Stimulated activated CD8-positive, alpha-beta memory T cell treated with anti-CD3 and anti-CD28 coated beads, Interleukin-15, amount 100 ng/mL, for 4 hours (primary cell): ENCODE data around the gene SEPTIN5.

Source experiments
- DNase-seq, 2 donors: peaks; one replicate each; pipeline ENCODE4 v3.0.0-alpha.2; 2020; ENCODE audit warnings: low read depth in 2 of 2

Gene SEPTIN5

GRCh38 chr22:19732403-19733113, 18.3 kb downstream of the SEPTIN5 start:
- DNase-seq: no peak

- DNase-seq: no peak
Measured at GRCh38 chr22:19733755-19734154, 19.5 kb downstream of the SEPTIN5 start.

GRCh38 chr22:19734163-19734562, 19.9 kb downstream of the SEPTIN5 start:
- no peak for DNase-seq

DNA sequence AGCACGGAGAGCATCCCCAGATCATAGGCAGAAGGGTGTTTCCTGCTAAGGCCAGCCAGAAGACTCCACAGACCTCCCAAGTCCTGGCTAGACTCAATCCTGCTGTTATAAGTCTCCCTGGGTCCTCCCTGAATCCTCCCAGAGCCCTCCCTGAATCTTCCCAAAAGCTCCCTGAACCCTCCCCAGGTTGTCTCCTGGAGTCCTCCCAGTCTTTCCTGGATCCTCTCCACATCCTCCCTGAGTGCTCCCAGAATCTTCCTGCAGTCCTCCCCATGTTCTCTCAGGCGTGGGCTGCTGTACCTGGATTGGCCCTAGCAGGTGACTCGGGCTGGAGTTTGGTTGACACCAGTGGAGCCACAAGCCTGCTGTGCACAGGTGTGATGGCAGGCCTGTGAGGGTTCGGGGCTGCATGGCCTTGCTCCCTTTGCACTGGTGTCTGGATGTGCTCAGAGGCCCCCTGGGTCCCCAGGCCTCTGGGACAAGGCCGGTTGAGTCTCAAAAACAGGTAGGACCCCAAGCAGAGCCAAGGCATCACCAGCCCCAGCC, 20.6 kb downstream of the SEPTIN5 start:
- no peak for DNase-seq

DNA sequence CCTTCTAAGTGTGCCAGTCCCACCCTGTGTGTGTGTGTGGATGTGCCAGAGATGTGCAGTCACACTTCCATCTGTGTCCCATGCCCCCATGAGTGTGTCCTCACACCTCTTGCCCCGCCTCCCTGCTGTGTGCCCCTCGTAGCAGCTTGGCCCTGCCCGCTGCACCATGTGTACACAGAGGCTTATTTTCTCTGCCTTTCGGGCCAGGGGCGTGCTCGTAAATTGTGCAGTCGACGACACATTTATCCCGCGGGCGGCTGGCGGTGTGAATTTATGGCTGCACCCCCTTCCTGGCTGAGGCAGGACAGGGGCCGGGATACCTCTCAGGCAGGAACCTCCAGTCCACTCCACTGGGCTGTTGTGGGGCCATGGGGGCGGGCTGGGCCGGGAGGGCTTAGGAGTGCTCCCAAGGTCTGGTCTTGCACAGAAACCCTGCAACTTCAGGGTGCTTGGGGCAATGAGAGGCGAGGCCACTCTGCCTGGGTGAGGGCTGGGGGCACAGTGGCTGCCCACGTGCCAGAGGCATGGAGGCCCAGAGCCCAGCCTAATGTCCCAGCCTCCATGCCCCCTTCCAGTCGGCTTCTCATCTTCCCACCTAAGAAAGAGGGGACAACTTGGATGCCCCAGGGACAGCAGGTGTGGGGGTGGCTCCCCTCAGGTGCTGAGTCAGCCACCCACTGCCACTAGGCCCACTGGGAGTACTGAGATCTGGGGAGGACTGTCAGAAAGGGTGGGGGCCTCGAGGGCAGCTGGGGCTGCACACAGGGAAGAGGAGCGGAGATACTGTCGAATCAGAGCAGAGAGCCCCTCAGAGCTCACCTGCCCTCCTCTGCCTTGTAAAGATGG, 21.6 kb downstream of the SEPTIN5 start:
- DNase-seq: no peak

DNA sequence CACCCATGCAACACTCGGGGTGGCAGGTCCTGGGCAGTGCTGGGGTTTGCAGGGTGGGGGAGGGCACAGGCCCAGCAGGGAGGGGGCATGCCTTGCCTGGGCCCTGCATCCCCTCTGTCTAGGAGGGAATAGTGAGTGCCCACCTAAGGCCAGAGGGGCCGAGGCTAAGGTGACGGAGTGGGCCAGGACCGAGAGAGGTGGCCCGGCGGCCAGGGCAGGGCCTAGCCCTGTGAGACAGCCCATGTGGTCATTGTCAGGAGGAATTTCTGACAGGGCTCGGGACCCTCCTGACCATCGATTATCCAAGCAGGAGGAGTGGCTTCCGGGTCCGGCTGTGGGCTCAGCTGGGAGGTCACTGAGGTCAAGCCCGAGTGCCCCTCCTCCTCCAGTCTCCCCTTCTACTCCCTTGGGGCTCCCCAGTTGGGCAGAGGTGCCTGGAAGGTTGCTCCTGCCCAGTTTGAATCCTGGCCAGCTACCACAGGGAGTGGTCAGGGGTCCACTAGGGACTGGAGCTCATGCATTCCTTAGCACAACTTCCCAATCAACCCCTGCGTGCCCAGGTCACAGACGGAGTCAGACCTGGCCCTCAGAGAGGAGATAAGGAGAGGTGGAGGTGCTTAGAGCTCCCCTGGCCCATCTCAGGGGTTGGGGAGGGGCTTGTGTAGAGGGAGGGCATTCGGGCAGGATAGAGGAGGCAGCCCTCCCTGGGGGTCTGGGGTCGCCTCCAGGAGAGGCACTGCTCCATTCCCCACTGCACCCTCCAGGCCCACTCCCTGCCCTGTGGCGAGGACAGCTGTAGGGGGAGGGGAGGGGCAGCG, 23.8 kb downstream of the SEPTIN5 start:
- DNase-seq: no peak

- no peak for DNase-seq
Measured at GRCh38 chr22:19738664-19739447, 24.6 kb downstream of the SEPTIN5 start.

- no peak for DNase-seq
Measured at GRCh38 chr22:19739448-19739895, 25.2 kb downstream of the SEPTIN5 start.

DNA sequence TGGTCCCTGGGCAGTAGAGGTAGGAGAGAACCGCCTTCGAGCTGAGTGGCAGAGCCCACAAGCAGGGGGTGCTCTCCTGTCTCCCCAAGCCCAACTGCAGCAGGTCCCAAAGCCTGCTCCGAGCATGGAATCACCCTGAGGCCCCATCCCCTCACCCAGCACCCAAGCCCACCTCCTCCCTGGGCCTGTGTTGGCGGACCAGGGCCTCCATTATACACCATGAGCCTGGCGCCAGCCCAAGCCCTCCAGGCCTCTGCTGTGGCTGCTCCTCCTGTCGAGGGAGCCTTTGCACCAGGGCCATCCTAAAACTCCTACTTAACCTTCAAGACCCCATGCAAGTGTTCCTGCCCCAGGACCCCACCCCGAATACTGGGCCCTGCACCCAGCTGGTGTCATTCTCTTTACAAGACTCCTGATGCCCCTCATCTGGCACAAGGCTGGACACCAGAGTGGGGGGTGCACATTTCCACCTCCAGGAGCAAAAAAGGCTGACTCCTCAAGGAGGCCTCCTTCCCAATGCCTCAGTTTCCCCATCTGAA, 25.7 kb downstream of the SEPTIN5 start:
- no peak for DNase-seq

- DNase-seq: no peak
Measured at GRCh38 chr22:19740586-19740985, 26.3 kb downstream of the SEPTIN5 start.

- DNase-seq: no peak
Measured at GRCh38 chr22:19741053-19741452, 26.8 kb downstream of the SEPTIN5 start.

GRCh38 chr22:19742160-19743066, 28.1 kb downstream of the SEPTIN5 start:
- DNase-seq: no peak

GRCh38 chr22:19743081-19743480, 28.8 kb downstream of the SEPTIN5 start:
- no peak for DNase-seq

- no peak for DNase-seq
Measured at GRCh38 chr22:19743651-19744050, 29.3 kb downstream of the SEPTIN5 start.

DNA sequence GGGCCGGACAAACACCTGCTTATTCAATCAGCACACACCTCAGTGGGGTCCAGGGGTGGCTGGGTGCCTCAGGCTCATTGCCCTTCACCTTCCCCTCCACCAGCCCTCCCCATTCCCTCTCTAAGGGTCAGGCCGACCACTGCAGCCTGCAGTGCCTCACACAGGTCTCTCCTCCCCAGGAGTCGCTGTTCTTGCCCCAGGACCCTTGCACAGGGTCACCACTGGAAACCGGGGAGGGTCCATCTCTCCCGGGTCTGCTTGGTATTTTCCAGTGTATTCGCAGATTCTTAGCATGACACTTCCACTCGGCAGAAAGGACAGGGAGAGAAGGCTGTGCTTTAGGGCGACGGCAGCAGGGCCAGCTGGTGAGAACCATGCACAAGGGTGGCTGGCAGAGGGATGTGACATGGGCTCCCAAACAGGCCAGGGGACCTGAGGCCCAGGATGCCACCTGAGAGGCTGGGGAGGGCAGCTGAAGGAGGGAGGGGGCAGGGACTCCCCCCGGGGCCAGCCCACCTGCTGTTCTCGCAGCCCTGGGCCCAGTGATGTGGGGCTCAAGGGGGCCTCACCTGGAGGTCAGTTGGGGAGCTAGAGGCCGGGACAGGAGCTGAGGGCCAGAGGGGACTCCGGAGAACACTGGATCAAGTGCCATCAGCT, 30.2 kb downstream of the SEPTIN5 start:
- DNase-seq: no peak

GRCh38 chr22:19745155-19746101, 31.1 kb downstream of the SEPTIN5 start:
- DNase-seq: no peak

GRCh38 chr22:19746726-19747125, 32.4 kb downstream of the SEPTIN5 start:
- no peak for DNase-seq

- DNase-seq: no peak
Measured at GRCh38 chr22:19747551-19747950, 33.2 kb downstream of the SEPTIN5 start.
